HepG2 (cell line): Measurements from ENCODE around the gene LDAH. TPM values are rescaled to one million over a fixed set of nuclear protein-coding genes. Genes with fewer than 3 reads are reported as not detected.

ENCODE experiments used
- ARNT2 ChIP-seq: sonication (generic); formaldehyde crosslinking; IDR thresholded peaks from 2 replicates; pipeline ENCODE4 v1.8.0; 2022; ENCODE audit warnings: mild to moderate bottlenecking, low read depth, missing genetic modification reagents, moderate library complexity
- GPN1 ChIP-seq: sonication (generic); formaldehyde crosslinking; IDR thresholded peaks from 2 replicates; pipeline ENCODE4 v1.5.1; 2020; ENCODE audit warnings: missing genetic modification reagents, borderline replicate concordance
- HMG20A ChIP-seq: IDR thresholded peaks from 2 replicates; pipeline ENCODE4 v1.6.1; 2016; ENCODE audit warnings: borderline replicate concordance
- NFATC3 ChIP-seq: sonication (generic); formaldehyde crosslinking; IDR thresholded peaks from 2 replicates; pipeline ENCODE4 v1.5.1; 2020; ENCODE audit warnings: mild to moderate bottlenecking, missing genetic modification reagents
- PHB2 ChIP-seq: fragments of 450-650 bp; IDR thresholded peaks from 2 replicates; pipeline ENCODE4 v1.6.1; 2018; ENCODE audit not compliant: partially characterized antibody
- REPIN1 ChIP-seq: sonication (generic); formaldehyde crosslinking; IDR thresholded peaks from 2 replicates; pipeline ENCODE4 v1.8.0; 2022; ENCODE audit warnings: missing genetic modification reagents, low read depth, mild to moderate bottlenecking, borderline replicate concordance
- SAP130 ChIP-seq: IDR thresholded peaks from 2 replicates; pipeline ENCODE4 v1.6.1; 2016; ENCODE audit warnings: low read depth
- ZFP36L2 ChIP-seq: sonication (generic); formaldehyde crosslinking; IDR thresholded peaks from 2 replicates; pipeline ENCODE4 v1.4.0; 2020; ENCODE audit warnings: missing genetic modification reagents
- ZNF839 ChIP-seq: sonication (generic); formaldehyde crosslinking; IDR thresholded peaks from 2 replicates; pipeline ENCODE4 v1.4.0; 2020; ENCODE audit warnings: missing genetic modification reagents, mild to moderate bottlenecking, borderline replicate concordance
- polyA plus RNA-seq, 8 experiments: library from polyadenylated mRNA; depleted of rRNA in 3 of 8; stranded (reverse) in 7 of 8; unstranded in 1 of 8; fragments of >200 nt; fragmentation: Illumina TruSeq in 4 of 8; extraction: Trizol in 4 of 8; gene quantifications; 2 replicates each; pipeline versions ENCODE4 v1.2.1 to v1.2.3, GENCODE V29; 2011 to 2016; ENCODE audit warnings: low read depth in 4 of 8, missing spikeins in 1 of 8, mixed read lengths in 1 of 8; ENCODE audit not compliant: insufficient read depth in 1 of 8
- total RNA-seq, 5 experiments: library from RNA; depleted of rRNA; stranded (reverse); fragments of >200 nt; fragmentation: Illumina TruSeq; extraction: Trizol; gene quantifications; 2 replicates each; pipeline ENCODE4 v1.2.3, GENCODE V29; 2016; ENCODE audit warnings: low read depth in 1 of 5
- TF ChIP-seq, protein P1 (sequence below): sonication (generic); formaldehyde crosslinking; IDR thresholded peaks from 2 replicates; pipeline ENCODE4 v1.4.0; 2020; ENCODE audit warnings: missing genetic modification reagents
- TF ChIP-seq, protein P2 (sequence below): sonication (generic); formaldehyde crosslinking; IDR thresholded peaks from 2 replicates; pipeline ENCODE4 v1.5.0; 2020; ENCODE audit warnings: missing genetic modification reagents
- TF ChIP-seq, protein P3 (sequence below): sonication (generic); formaldehyde crosslinking; IDR thresholded peaks from 2 replicates; pipeline ENCODE4 v1.4.0; 2020; ENCODE audit warnings: missing genetic modification reagents, borderline replicate concordance
- TF ChIP-seq, protein P4 (sequence below): sonication (generic); formaldehyde crosslinking; IDR thresholded peaks from 2 replicates; pipeline ENCODE4 v1.4.0; 2020; ENCODE audit warnings: mild to moderate bottlenecking, low read depth, missing genetic modification reagents
- TF ChIP-seq, protein P5 (sequence below): sonication (generic); formaldehyde crosslinking; IDR thresholded peaks from 2 replicates; pipeline ENCODE4 v1.5.0; 2020; ENCODE audit warnings: missing genetic modification reagents
- TF ChIP-seq, protein P6 (sequence below): sonication (generic); formaldehyde crosslinking; IDR thresholded peaks from 2 replicates; pipeline ENCODE4 v1.8.0; 2022; ENCODE audit warnings: missing genetic modification reagents, mild to moderate bottlenecking, borderline replicate concordance
- TF ChIP-seq, protein P7 (sequence below): sonication (generic); formaldehyde crosslinking; conservative IDR thresholded peaks from 2 replicates; pipeline ENCODE4 v1.8.0; 2022; ENCODE audit warnings: missing genetic modification reagents

Gene LDAH
- total and polyA plus RNA-seq, 2 of the 13 experiments (the other 11 are each of a cell fraction or from before 2014, with no cell fraction given) = 28.8 to 46.2 TPM

DNA sequence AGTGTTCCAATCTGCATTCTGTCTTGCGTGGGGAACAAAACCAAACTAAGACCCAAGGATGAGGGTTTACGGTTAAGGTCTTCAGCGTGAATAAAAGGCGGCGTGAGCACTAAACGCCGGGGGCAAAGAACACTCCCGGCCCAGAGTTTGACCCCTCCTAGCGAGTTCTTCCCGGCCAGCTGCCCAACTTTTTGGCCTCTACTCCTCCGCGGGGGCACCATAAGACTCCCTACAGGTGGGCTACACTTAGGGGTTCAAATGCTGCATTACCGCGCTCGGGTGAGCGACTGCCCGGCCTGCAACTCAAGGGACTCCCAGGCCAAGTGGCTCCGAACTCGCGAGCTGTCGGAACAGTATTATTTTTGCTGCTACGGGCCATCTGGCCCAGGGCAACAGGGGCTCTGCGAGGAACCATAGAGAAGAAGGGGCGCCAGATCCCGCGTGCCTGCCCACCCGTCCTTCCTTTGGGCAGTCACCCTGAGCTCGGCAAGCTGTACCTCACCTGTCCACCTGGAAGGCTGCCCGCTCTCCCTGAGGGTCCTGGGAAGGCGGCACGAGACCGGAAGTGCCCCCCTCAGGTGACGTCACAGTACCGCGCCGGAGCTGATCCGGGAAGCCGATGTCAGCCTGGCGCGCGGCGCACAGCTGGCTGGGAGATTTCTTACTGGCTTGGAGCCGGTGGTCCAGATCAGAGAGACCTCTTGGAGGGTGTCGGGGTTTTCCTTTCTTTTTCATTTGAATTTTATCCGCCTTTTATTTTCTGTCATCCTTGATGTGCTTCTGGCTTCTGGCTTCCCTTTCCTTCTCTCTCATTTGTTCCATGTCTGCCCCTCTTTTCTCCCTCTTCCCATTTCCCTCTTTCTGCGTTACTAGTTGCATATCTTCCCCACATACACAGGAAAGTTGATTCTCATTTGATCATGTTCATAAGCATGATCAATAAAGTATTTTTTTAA lies at the start of gene LDAH (continued):
- TF ChIP-seq, protein P1, sequence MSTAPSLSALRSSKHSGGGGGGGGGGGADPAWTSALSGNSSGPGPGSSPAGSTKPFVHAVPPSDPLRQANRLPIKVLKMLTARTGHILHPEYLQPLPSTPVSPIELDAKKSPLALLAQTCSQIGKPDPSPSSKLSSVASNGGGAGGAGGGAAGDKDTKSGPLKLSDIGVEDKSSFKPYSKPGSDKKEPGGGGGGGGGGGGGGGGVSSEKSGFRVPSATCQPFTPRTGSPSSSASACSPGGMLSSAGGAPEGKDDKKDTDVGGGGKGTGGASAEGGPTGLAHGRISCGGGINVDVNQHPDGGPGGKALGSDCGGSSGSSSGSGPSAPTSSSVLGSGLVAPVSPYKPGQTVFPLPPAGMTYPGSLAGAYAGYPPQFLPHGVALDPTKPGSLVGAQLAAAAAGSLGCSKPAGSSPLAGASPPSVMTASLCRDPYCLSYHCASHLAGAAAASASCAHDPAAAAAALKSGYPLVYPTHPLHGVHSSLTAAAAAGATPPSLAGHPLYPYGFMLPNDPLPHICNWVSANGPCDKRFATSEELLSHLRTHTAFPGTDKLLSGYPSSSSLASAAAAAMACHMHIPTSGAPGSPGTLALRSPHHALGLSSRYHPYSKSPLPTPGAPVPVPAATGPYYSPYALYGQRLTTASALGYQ (CRISPR knock-in tag) = peak; percentile 67
- TF ChIP-seq, protein P2, sequence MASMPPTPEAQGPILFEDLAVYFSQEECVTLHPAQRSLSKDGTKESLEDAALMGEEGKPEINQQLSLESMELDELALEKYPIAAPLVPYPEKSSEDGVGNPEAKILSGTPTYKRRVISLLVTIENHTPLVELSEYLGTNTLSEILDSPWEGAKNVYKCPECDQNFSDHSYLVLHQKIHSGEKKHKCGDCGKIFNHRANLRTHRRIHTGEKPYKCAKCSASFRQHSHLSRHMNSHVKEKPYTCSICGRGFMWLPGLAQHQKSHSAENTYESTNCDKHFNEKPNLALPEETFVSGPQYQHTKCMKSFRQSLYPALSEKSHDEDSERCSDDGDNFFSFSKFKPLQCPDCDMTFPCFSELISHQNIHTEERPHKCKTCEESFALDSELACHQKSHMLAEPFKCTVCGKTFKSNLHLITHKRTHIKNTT (CRISPR knock-in tag) = no peak
- TF ChIP-seq, protein P3, sequence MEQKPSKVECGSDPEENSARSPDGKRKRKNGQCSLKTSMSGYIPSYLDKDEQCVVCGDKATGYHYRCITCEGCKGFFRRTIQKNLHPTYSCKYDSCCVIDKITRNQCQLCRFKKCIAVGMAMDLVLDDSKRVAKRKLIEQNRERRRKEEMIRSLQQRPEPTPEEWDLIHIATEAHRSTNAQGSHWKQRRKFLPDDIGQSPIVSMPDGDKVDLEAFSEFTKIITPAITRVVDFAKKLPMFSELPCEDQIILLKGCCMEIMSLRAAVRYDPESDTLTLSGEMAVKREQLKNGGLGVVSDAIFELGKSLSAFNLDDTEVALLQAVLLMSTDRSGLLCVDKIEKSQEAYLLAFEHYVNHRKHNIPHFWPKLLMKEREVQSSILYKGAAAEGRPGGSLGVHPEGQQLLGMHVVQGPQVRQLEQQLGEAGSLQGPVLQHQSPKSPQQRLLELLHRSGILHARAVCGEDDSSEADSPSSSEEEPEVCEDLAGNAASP (CRISPR knock-in tag) = peak; percentile 83; the same call in 1 of the 2 replicates
- peak; percentile 66; the same call in 1 of the 2 replicates for TF ChIP-seq HMG20A (CRISPR knock-in tag)
- TF ChIP-seq ARNT2 (CRISPR knock-in tag) = peak; percentile 85; the same call in 1 of the 2 replicates
- TF ChIP-seq ZFP36L2 (CRISPR knock-in tag) = 0 out of 2 replicates have a peak, but pooled peaks have one; percentile 42
- no peak for TF ChIP-seq PHB2
- TF ChIP-seq NFATC3 (CRISPR knock-in tag) = peak; percentile 22; the same call in 1 of the 2 replicates
- TF ChIP-seq, protein P4, sequence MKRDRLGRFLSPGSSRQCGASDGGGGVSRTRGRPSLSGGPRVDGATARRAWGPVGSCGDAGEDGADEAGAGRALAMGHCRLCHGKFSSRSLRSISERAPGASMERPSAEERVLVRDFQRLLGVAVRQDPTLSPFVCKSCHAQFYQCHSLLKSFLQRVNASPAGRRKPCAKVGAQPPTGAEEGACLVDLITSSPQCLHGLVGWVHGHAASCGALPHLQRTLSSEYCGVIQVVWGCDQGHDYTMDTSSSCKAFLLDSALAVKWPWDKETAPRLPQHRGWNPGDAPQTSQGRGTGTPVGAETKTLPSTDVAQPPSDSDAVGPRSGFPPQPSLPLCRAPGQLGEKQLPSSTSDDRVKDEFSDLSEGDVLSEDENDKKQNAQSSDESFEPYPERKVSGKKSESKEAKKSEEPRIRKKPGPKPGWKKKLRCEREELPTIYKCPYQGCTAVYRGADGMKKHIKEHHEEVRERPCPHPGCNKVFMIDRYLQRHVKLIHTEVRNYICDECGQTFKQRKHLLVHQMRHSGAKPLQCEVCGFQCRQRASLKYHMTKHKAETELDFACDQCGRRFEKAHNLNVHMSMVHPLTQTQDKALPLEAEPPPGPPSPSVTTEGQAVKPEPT (CRISPR knock-in tag) = 0 out of 2 replicates have a peak, but pooled peaks have one; percentile 42
- TF ChIP-seq ZNF839 (CRISPR knock-in tag) = peak; percentile 97
- TF ChIP-seq, protein P5, sequence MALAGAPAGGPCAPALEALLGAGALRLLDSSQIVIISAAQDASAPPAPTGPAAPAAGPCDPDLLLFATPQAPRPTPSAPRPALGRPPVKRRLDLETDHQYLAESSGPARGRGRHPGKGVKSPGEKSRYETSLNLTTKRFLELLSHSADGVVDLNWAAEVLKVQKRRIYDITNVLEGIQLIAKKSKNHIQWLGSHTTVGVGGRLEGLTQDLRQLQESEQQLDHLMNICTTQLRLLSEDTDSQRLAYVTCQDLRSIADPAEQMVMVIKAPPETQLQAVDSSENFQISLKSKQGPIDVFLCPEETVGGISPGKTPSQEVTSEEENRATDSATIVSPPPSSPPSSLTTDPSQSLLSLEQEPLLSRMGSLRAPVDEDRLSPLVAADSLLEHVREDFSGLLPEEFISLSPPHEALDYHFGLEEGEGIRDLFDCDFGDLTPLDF (CRISPR knock-in tag) = peak; percentile 87
- peak; percentile 99 for TF ChIP-seq SAP130 (CRISPR knock-in tag)
- TF ChIP-seq GPN1 = 0 out of 2 replicates have a peak, but pooled peaks have one; percentile 47
- TF ChIP-seq, protein P6, sequence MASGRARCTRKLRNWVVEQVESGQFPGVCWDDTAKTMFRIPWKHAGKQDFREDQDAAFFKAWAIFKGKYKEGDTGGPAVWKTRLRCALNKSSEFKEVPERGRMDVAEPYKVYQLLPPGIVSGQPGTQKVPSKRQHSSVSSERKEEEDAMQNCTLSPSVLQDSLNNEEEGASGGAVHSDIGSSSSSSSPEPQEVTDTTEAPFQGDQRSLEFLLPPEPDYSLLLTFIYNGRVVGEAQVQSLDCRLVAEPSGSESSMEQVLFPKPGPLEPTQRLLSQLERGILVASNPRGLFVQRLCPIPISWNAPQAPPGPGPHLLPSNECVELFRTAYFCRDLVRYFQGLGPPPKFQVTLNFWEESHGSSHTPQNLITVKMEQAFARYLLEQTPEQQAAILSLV (CRISPR knock-in tag) = peak; percentile 100
- TF ChIP-seq, protein P7, sequence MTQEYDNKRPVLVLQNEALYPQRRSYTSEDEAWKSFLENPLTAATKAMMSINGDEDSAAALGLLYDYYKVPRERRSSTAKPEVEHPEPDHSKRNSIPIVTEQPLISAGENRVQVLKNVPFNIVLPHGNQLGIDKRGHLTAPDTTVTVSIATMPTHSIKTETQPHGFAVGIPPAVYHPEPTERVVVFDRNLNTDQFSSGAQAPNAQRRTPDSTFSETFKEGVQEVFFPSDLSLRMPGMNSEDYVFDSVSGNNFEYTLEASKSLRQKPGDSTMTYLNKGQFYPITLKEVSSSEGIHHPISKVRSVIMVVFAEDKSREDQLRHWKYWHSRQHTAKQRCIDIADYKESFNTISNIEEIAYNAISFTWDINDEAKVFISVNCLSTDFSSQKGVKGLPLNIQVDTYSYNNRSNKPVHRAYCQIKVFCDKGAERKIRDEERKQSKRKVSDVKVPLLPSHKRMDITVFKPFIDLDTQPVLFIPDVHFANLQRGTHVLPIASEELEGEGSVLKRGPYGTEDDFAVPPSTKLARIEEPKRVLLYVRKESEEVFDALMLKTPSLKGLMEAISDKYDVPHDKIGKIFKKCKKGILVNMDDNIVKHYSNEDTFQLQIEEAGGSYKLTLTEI = no peak
- peak; percentile 91 for TF ChIP-seq REPIN1 (CRISPR knock-in tag)
